Measurements from ENCODE around the gene CUEDC1.
A peak's percentile ranks its signal among the peaks of the same experiment; 100 is the strongest.
"Not testable (repeated sequence)": the region's sequence is repeated elsewhere in the genome, so short reads cannot be mapped to it uniquely, and the experiment has no call there.

CUEDC1 gene

GRCh38 chr17:57939797-57940196 is 15.4 kb downstream of the CUEDC1 start:
- peak; percentile 82 for DNase-seq (ENCODE audit: low spot score)

- no peak for DNase-seq (ENCODE audit: low spot score)
Observed at GRCh38 chr17:57938061-57938502, 17.1 kb downstream of the CUEDC1 start.

- DNase-seq (ENCODE audit: low spot score) = no peak
Observed at GRCh38 chr17:57937492-57937891, 17.7 kb downstream of the CUEDC1 start.

- DNase-seq (ENCODE audit: low spot score) = peak; percentile 83
Observed at GRCh38 chr17:57935833-57936807, 19.1 kb downstream of the CUEDC1 start.

- DNase-seq (ENCODE audit: low spot score) = no peak
Observed at GRCh38 chr17:57931488-57932137, 23.6 kb downstream of the CUEDC1 start.

- no peak for DNase-seq (ENCODE audit: low spot score)
Observed at GRCh38 chr17:57930239-57930638, 25.0 kb downstream of the CUEDC1 start.

GRCh38 chr17:57929386-57929785 is 25.8 kb downstream of the CUEDC1 start:
- peak; percentile 86 for DNase-seq (ENCODE audit: low spot score)

GRCh38 chr17:57928928-57929327 is 26.3 kb downstream of the CUEDC1 start:
- peak; percentile 89 for DNase-seq (ENCODE audit: low spot score)

- peak; percentile 93 for DNase-seq (ENCODE audit: low spot score)
Observed at GRCh38 chr17:57927048-57927723, 28.0 kb downstream of the CUEDC1 start.

GRCh38 chr17:57926723-57927047 is 28.5 kb downstream of the CUEDC1 start:
- DNase-seq (ENCODE audit: low spot score) = no peak

- no peak for DNase-seq (ENCODE audit: low spot score)
Observed at GRCh38 chr17:57925361-57925990, 29.7 kb downstream of the CUEDC1 start.

- no peak for DNase-seq (ENCODE audit: low spot score)
Observed at GRCh38 chr17:57924677-57925076, 30.5 kb downstream of the CUEDC1 start.

- no peak for DNase-seq (ENCODE audit: low spot score)
Observed at GRCh38 chr17:57923182-57923872, 31.9 kb downstream of the CUEDC1 start.

GRCh38 chr17:57922745-57923144 is 32.5 kb downstream of the CUEDC1 start:
- not testable (repeated sequence) for DNase-seq (ENCODE audit: low spot score)

- peak; percentile 83 for DNase-seq (ENCODE audit: low spot score)
Observed at GRCh38 chr17:57920916-57921703, 34.1 kb downstream of the CUEDC1 start.

- no peak for DNase-seq (ENCODE audit: low spot score)
Observed at GRCh38 chr17:57919918-57920317, 35.3 kb downstream of the CUEDC1 start.

GRCh38 chr17:57918017-57918895 is 37.0 kb downstream of the CUEDC1 start:
- no peak for DNase-seq (ENCODE audit: low spot score)

- peak; percentile 93 for DNase-seq (ENCODE audit: low spot score)
Observed at GRCh38 chr17:57916925-57917858, 38.0 kb downstream of the CUEDC1 start.
